ENCODE measurements around the gene AGPAT4.
"Not testable (repeated sequence)": the region's sequence is repeated elsewhere in the genome, so short reads cannot be mapped to it uniquely, and the experiment has no call there.

AGPAT4 gene

GRCh38 chr6:161230339-161230738 is 43.5 kb downstream of the AGPAT4 start:
- in situ Hi-C loops (cut with HindIII; ENCODE audit: low sequenced_read_pairs): no loop called here

GRCh38 chr6:161228921-161229591 is 44.8 kb downstream of the AGPAT4 start:
- in situ Hi-C loops (cut with HindIII; ENCODE audit: low sequenced_read_pairs): no loop called here

- in situ Hi-C loops (cut with HindIII; ENCODE audit: low sequenced_read_pairs): no loop called here
These were observed 45.8 kb downstream of the AGPAT4 start for GRCh38 chr6:161228096-161228495.

- in situ Hi-C loops (cut with HindIII; ENCODE audit: low sequenced_read_pairs): no loop called here
These were observed 46.6 kb downstream of the AGPAT4 start for GRCh38 chr6:161227004-161227960.

GRCh38 chr6:161226009-161226964 is 47.6 kb downstream of the AGPAT4 start:
- in situ Hi-C loops (cut with HindIII; ENCODE audit: low sequenced_read_pairs): no loop called here

GRCh38 chr6:161225681-161226008 is 48.2 kb downstream of the AGPAT4 start:
- in situ Hi-C loops (cut with HindIII; ENCODE audit: low sequenced_read_pairs): no loop called here

- in situ Hi-C loops (cut with HindIII; ENCODE audit: low sequenced_read_pairs): not testable (repeated sequence)
These were observed 48.7 kb downstream of the AGPAT4 start for GRCh38 chr6:161224951-161225680.

- in situ Hi-C loops (cut with HindIII; ENCODE audit: low sequenced_read_pairs): no loop called here
These were observed 50.2 kb downstream of the AGPAT4 start for GRCh38 chr6:161223646-161224045.

- in situ Hi-C loops (cut with HindIII; ENCODE audit: low sequenced_read_pairs): no loop called here
These were observed 51.1 kb downstream of the AGPAT4 start for GRCh38 chr6:161222706-161223234.

GRCh38 chr6:161220346-161220745 is 53.5 kb downstream of the AGPAT4 start:
- in situ Hi-C loops (cut with HindIII; ENCODE audit: low sequenced_read_pairs): no loop called here

- in situ Hi-C loops (cut with HindIII; ENCODE audit: low sequenced_read_pairs): no loop called here
These were observed 54.2 kb downstream of the AGPAT4 start for GRCh38 chr6:161219680-161220079.

GRCh38 chr6:161218222-161218621 is 55.6 kb downstream of the AGPAT4 start:
- in situ Hi-C loops (cut with HindIII; ENCODE audit: low sequenced_read_pairs): no loop called here

- in situ Hi-C loops (cut with HindIII; ENCODE audit: low sequenced_read_pairs): no loop called here
These were observed 56.2 kb downstream of the AGPAT4 start for GRCh38 chr6:161217628-161218027.

GRCh38 chr6:161216616-161217205 is 57.1 kb downstream of the AGPAT4 start:
- in situ Hi-C loops (cut with HindIII; ENCODE audit: low sequenced_read_pairs): no loop called here

GRCh38 chr6:161215876-161216615 is 57.8 kb downstream of the AGPAT4 start:
- in situ Hi-C loops (cut with HindIII; ENCODE audit: low sequenced_read_pairs): no loop called here

GRCh38 chr6:161215193-161215592 is 58.7 kb downstream of the AGPAT4 start:
- in situ Hi-C loops (cut with HindIII; ENCODE audit: low sequenced_read_pairs): no loop called here

GRCh38 chr6:161214722-161215121 is 59.1 kb downstream of the AGPAT4 start:
- in situ Hi-C loops (cut with HindIII; ENCODE audit: low sequenced_read_pairs): no loop called here

- in situ Hi-C loops (cut with HindIII; ENCODE audit: low sequenced_read_pairs): no loop called here
These were observed 61.0 kb downstream of the AGPAT4 start for GRCh38 chr6:161212902-161213301.

Measured in DLD1 (cell line).